LNCaP clone FGC (cell line): ENCODE results near the gene ZFTA.
A peak's percentile ranks its signal among the peaks of the same experiment; 100 is the strongest.
"Not testable (repeated sequence)": the region's sequence is repeated elsewhere in the genome, so short reads cannot be mapped to it uniquely, and the experiment has no call there.

Experiments used
- DNase-seq: peaks from one replicate; pipeline ENCODE4 v3.0.0-alpha.2; 2011; ENCODE audit warnings: low read depth
- H3K4me3 ChIP-seq: 2 replicates; pipeline ENCODE4 v1.5.1; 2011; ENCODE audit warnings: mild to moderate bottlenecking, low read depth, low read length, control low read depth
- CTCF ChIP-seq: IDR thresholded peaks from 2 replicates; pipeline ENCODE4 v1.5.1; 2012; ENCODE audit warnings: mild to moderate bottlenecking; ENCODE audit not compliant: control insufficient read depth, insufficient read depth; ENCODE audit errors: extremely low read depth

Gene ZFTA

GRCh38 chr11:63775191-63775590, 6.6 kb upstream of the ZFTA start:
- peak; percentile 78 for DNase-seq
- H3K4me3 ChIP-seq = no peak overlapping the region
- TF ChIP-seq CTCF = no peak

GRCh38 chr11:63771741-63772318, 3.3 kb upstream of the ZFTA start:
- not testable (repeated sequence) for H3K4me3 ChIP-seq, DNase-seq

- no peak for TF ChIP-seq CTCF
- no peak for DNase-seq
- no peak overlapping the region for H3K4me3 ChIP-seq
These were observed 2.2 kb upstream of the ZFTA start for GRCh38 chr11:63770763-63771162.

- TF ChIP-seq CTCF = no peak
- DNase-seq = no peak
- no peak overlapping the region for H3K4me3 ChIP-seq
These were observed 1.3 kb upstream of the ZFTA start for GRCh38 chr11:63769714-63770455.

GRCh38 chr11:63769042-63769713, 603 bp upstream of the ZFTA start:
- H3K4me3 ChIP-seq = peak overlapping the region; percentile 57
- no peak for TF ChIP-seq CTCF
- DNase-seq = no peak

- H3K4me3 ChIP-seq = peak overlapping the region; percentile 57
- no peak for TF ChIP-seq CTCF
- DNase-seq = no peak
These were observed 874 bp downstream of the ZFTA start for GRCh38 chr11:63767565-63768236.

- DNase-seq = no peak
- peak overlapping the region; percentile 57 for H3K4me3 ChIP-seq
- TF ChIP-seq CTCF = no peak
These were observed 1.4 kb downstream of the ZFTA start for GRCh38 chr11:63767267-63767564.
